Neural progenitor cell (in vitro differentiated cells): Measurements from ENCODE around the gene RPS6KA2. TPM values are rescaled to one million over a fixed set of nuclear protein-coding genes. Genes with fewer than 3 reads are reported as not detected.

Experiments used
- DNase-seq: peaks from one replicate; pipeline ENCODE4 v3.0.0-alpha.2; 2016; ENCODE audit warnings: low spot score
- H2AFZ ChIP-seq: fragments of 200-600 bp; sonication (generic); replicated peaks from 2 replicates; pipeline ENCODE4 v1.6.1; 2016; ENCODE audit warnings: antibody characterized with exemption
- H3F3A ChIP-seq: fragments of 200-600 bp; sonication (generic); 2 replicates; pipeline ENCODE4 v1.6.1; 2016; ENCODE audit warnings: antibody characterized with exemption, low read depth
- H3K27ac ChIP-seq: fragments of 200-600 bp; sonication (generic); 2 replicates; pipeline ENCODE4 v1.5.1; 2016; ENCODE audit warnings: mild to moderate bottlenecking
- H3K27me3 ChIP-seq: fragments of 200-600 bp; sonication (generic); 2 replicates; pipeline ENCODE4 v1.6.1; 2016; ENCODE audit warnings: mild to moderate bottlenecking, moderate library complexity
- H3K36me3 ChIP-seq: fragments of 200-600 bp; sonication (generic); 2 replicates; pipeline ENCODE4 v1.5.1; 2016
- H3K4me1 ChIP-seq: fragments of 200-600 bp; sonication (generic); 2 replicates; pipeline ENCODE4 v1.6.1; 2016; ENCODE audit warnings: mixed run types
- H3K4me2 ChIP-seq: fragments of 200-600 bp; sonication (generic); 2 replicates; pipeline ENCODE4 v1.6.1; 2016
- H3K4me3 ChIP-seq: fragments of 200-600 bp; sonication (generic); 2 replicates; pipeline ENCODE4 v1.5.1; 2016
- H3K79me2 ChIP-seq: fragments of 200-600 bp; sonication (generic); 2 replicates; pipeline ENCODE4 v1.6.1; 2016; ENCODE audit warnings: low read depth
- H3K9ac ChIP-seq: fragments of 200-600 bp; sonication (generic); 2 replicates; pipeline ENCODE4 v1.6.1; 2016
- H3K9me3 ChIP-seq: fragments of 200-600 bp; sonication (generic); 2 replicates; pipeline ENCODE4 v1.5.1; 2016; ENCODE audit warnings: low read depth
- H4K20me1 ChIP-seq: fragments of 200-600 bp; sonication (generic); 2 replicates; pipeline ENCODE4 v1.6.1; 2016; ENCODE audit warnings: low read depth
- H3K27ac Mint-ChIP-seq: 3 replicates; pipeline ENCODE4 v1.8.0; 2021; ENCODE audit warnings: mixed read lengths
- H3K27me3 Mint-ChIP-seq: 2 replicates; pipeline ENCODE4 v1.8.0; 2022; ENCODE audit warnings: low read depth, mild to moderate bottlenecking, inconsistent platforms, moderate library complexity, mixed read lengths; ENCODE audit not compliant: insufficient read depth
- H3K36me3 Mint-ChIP-seq: 3 replicates; pipeline ENCODE4 v1.8.0; 2021; ENCODE audit warnings: mixed read lengths
- H3K4me1 Mint-ChIP-seq: 3 replicates; pipeline ENCODE4 v1.8.0; 2021; ENCODE audit warnings: mixed read lengths
- H3K4me3 Mint-ChIP-seq: 3 replicates; pipeline ENCODE4 v1.8.0; 2021; ENCODE audit warnings: mild to moderate bottlenecking, moderate library complexity, mixed read lengths
- H3K9me3 Mint-ChIP-seq: 3 replicates; pipeline ENCODE4 v1.8.0; 2020; ENCODE audit warnings: mixed read lengths
- EZH2 ChIP-seq: fragments of 200-600 bp; sonication (generic); IDR thresholded peaks from 2 replicates; pipeline ENCODE4 v1.6.1; 2017; ENCODE audit warnings: antibody characterized with exemption, mild to moderate bottlenecking, moderate library complexity
- EZH2phosphoT487 ChIP-seq: fragments of 200-600 bp; sonication (generic); IDR thresholded peaks from 2 replicates; pipeline ENCODE4 v1.6.1; 2017; ENCODE audit warnings: antibody characterized with exemption
- total RNA-seq: library from RNA; depleted of rRNA; stranded (reverse); fragments of >200 nt; gene quantifications from 2 replicates; pipeline ENCODE4 v1.2.3, GENCODE V29; 2015; ENCODE audit warnings: low replicate concordance
- TF ChIP-seq, protein P1 (sequence below): fragments of 200-600 bp; sonication (generic); IDR thresholded peaks from 2 replicates; pipeline ENCODE4 v1.5.1; 2017; ENCODE audit warnings: antibody characterized with exemption, mild to moderate bottlenecking

Gene RPS6KA2
- total RNA-seq, 1 donor from 2014 or later, result 8.2 TPM

DNA sequence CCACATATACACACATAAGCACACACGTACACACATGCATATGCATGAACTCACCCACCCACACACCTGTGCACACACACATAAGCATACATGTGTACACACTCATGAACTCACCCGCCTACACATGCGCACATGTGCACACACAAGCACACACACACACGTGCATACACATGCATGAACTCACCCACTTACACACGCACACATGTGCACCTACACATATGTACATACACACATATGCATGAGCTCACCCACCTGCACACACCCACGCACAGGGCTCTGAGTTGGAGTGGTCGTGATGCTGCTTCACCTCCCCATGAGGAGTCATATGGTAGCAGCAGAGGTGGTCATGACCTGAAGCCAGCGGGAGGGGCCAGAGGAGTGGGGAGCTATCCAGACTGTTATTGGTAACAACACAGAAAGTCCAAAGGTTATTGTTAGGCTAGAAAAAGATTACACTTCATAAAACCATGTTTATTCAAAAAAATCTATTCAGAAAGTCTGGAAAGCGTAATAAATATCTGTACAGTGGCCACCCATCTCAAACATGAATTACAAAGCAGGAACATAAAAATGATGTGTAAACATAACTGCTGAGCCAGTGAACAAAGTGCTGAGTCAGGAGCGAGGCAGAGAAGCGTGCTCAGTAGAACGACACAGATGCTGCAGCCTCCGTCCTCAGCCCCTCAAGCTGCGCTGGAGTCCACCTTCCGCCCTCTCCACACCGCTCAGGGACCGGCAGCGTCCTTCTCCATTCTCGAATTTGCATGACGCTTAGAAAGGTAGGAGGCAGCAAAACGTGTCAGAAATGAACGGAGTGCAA, 217.9 kb downstream of the RPS6KA2 start:
- TF ChIP-seq EZH2, result no peak
- TF ChIP-seq, protein P1, sequence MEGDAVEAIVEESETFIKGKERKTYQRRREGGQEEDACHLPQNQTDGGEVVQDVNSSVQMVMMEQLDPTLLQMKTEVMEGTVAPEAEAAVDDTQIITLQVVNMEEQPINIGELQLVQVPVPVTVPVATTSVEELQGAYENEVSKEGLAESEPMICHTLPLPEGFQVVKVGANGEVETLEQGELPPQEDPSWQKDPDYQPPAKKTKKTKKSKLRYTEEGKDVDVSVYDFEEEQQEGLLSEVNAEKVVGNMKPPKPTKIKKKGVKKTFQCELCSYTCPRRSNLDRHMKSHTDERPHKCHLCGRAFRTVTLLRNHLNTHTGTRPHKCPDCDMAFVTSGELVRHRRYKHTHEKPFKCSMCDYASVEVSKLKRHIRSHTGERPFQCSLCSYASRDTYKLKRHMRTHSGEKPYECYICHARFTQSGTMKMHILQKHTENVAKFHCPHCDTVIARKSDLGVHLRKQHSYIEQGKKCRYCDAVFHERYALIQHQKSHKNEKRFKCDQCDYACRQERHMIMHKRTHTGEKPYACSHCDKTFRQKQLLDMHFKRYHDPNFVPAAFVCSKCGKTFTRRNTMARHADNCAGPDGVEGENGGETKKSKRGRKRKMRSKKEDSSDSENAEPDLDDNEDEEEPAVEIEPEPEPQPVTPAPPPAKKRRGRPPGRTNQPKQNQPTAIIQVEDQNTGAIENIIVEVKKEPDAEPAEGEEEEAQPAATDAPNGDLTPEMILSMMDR, result no peak
- no peak for TF ChIP-seq EZH2phosphoT487
- no peak overlapping the region for H2AFZ ChIP-seq
- no peak overlapping the region for H3K4me2 ChIP-seq
- no peaks in the 10 kb centered on the region for H3F3A ChIP-seq
- no peaks in the 10 kb centered on the region for H3K9me3 Mint-ChIP-seq
- H3K27me3 ChIP-seq, result no peaks in the 10 kb centered on the region
- H3K9ac ChIP-seq, result no peak overlapping the region
- peaks cover 2% of the 10 kb centered on the region for H3K36me3 Mint-ChIP-seq
- H3K4me1 Mint-ChIP-seq, result peaks cover 15% of the 10 kb centered on the region
- peaks cover 4% of the 10 kb centered on the region for H3K27me3 Mint-ChIP-seq
- H3K4me1 ChIP-seq, result no peaks in the 10 kb centered on the region
- H4K20me1 ChIP-seq, result no peaks in the 10 kb centered on the region
- DNase-seq, result no peak
- H3K79me2 ChIP-seq, result no peaks in the 10 kb centered on the region
- no peaks in the 10 kb centered on the region for H3K36me3 ChIP-seq
- no peak overlapping the region for H3K4me3 Mint-ChIP-seq
- no peak overlapping the region for H3K27ac Mint-ChIP-seq
- no peak overlapping the region for H3K27ac ChIP-seq
- no peak overlapping the region for H3K4me3 ChIP-seq
- no peaks in the 10 kb centered on the region for H3K9me3 ChIP-seq

DNA sequence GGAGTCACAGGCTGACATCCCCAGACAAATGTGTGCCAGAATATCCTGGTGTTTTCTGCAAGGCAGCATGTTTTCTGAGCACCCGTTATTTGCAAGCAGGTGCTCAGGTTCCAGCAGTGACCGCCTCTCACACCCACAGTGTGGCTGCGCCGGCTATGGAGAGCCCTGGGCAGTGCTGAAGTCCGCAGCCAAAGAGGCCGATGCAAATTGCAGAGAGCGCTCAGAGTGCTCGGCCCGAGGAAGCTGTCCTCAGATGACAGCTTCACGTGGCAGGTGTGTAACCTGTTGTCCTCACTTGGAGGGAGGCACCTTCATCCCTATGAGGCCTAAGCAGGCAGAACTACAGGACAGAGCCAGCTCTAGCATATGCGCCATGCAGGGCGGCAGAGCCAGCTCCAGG, 220.9 kb downstream of the RPS6KA2 start:
- Histone ChIP-seq H3K27me3 (no peaks in the 10 kb centered on the region), H4K20me1 (no peaks in the 10 kb centered on the region), H3K79me2 (no peaks in the 10 kb centered on the region), H3K4me3 (no peak overlapping the region), H3K9me3 (no peaks in the 10 kb centered on the region), H3K9ac (no peak overlapping the region), H3K4me1 (no peaks in the 10 kb centered on the region), H3K27ac (no peak overlapping the region), H2AFZ (no peak overlapping the region), H3F3A (no peaks in the 10 kb centered on the region), H3K36me3 (no peaks in the 10 kb centered on the region), H3K4me2 (no peak overlapping the region)
- Mint-ChIP-seq H3K27me3 (peaks cover 6% of the 10 kb centered on the region), H3K9me3 (no peaks in the 10 kb centered on the region), H3K36me3 (no peaks in the 10 kb centered on the region), H3K4me3 (no peak overlapping the region), H3K4me1 (peaks cover 19% of the 10 kb centered on the region), H3K27ac (no peak overlapping the region)
- DNase-seq, result no peak
- TF ChIP-seq EZH2phosphoT487, result no peak

DNA sequence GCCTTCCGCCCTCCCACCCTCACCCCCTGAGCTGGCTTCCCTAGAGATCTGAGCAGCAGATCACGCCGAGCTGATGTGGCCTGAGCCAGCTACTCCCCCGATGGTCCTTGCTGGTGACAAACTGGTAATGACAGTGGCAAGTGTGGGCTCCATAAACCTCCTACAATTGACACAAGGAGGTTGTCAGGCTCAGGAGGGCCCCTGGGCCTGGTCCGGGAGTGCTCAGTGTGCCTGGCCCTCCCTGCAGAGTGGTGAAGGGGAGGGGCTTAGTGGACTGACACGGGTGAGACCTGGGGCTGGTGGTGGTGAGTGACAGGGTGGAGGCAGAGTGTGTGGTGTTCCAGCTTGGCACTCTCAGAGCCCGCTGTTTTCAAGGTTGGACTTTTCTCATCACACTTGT, 221.7 kb downstream of the RPS6KA2 start:
- Histone ChIP-seq H3K79me2 (no peaks in the 10 kb centered on the region), H3K27ac (no peak overlapping the region), H3K4me1 (no peaks in the 10 kb centered on the region), H3K4me2 (no peak overlapping the region), H3K36me3 (no peaks in the 10 kb centered on the region), H3K4me3 (no peak overlapping the region), H4K20me1 (no peaks in the 10 kb centered on the region), H3K9ac (no peak overlapping the region), H2AFZ (no peak overlapping the region), H3K9me3 (no peaks in the 10 kb centered on the region), H3F3A (no peaks in the 10 kb centered on the region), H3K27me3 (no peaks in the 10 kb centered on the region)
- no peak for DNase-seq
- TF ChIP-seq, protein P1, result no peak
- TF ChIP-seq EZH2phosphoT487, result no peak
- no peak for TF ChIP-seq EZH2
- peaks cover 15% of the 10 kb centered on the region for H3K4me1 Mint-ChIP-seq
- no peak overlapping the region for H3K4me3 Mint-ChIP-seq
- H3K9me3 Mint-ChIP-seq, result no peaks in the 10 kb centered on the region
- no peak overlapping the region for H3K27ac Mint-ChIP-seq
- H3K36me3 Mint-ChIP-seq, result no peaks in the 10 kb centered on the region
- peaks cover 6% of the 10 kb centered on the region for H3K27me3 Mint-ChIP-seq

DNA sequence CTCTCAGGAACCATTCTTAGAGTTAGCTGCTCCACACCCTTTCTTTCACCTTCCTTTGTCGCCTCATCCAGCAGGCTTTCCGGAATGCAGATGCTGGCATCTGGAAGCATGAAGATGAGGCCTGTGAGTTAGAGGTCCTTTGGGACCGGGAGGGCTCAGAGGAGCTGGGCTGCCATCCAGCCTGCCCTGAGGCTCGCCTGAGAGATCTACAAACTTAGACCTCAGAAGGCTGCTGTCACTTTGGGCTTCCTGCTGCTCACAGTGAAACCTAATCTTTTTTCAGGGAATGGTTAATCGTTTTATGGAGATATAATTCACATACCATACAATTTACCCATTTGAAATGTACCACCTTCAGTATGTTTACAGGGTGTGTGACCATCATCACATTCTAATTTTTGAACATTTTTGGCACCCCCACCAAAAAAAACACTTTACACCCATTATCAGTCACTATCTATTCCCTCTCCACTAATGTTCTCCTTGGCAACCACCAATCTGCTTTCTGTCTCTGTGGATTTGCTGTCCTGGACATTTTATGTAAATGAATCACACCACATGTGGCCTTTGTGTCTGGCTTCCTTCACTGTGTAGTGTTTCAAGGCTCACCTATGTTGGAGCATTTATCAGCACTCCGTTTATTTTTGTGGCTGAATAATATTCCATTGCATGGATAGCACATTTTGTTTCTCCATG, 224.3 kb downstream of the RPS6KA2 start:
- no peaks in the 10 kb centered on the region for H4K20me1 ChIP-seq
- no peak overlapping the region for H3K4me3 ChIP-seq
- no peaks in the 10 kb centered on the region for H3K9me3 Mint-ChIP-seq
- no peak overlapping the region for H3K27ac Mint-ChIP-seq
- no peak overlapping the region for H3K27ac ChIP-seq
- H3K36me3 Mint-ChIP-seq, result no peaks in the 10 kb centered on the region
- H2AFZ ChIP-seq, result no peak overlapping the region
- H3K9ac ChIP-seq, result no peak overlapping the region
- no peak overlapping the region for H3K4me3 Mint-ChIP-seq
- no peak overlapping the region for H3K4me2 ChIP-seq
- peaks cover 8% of the 10 kb centered on the region for H3K4me1 Mint-ChIP-seq
- no peaks in the 10 kb centered on the region for H3K27me3 ChIP-seq
- no peaks in the 10 kb centered on the region for H3K9me3 ChIP-seq
- no peak for DNase-seq
- H3K4me1 ChIP-seq, result no peaks in the 10 kb centered on the region
- H3K36me3 ChIP-seq, result no peaks in the 10 kb centered on the region
- no peaks in the 10 kb centered on the region for H3F3A ChIP-seq
- TF ChIP-seq EZH2, result no peak
- no peak for TF ChIP-seq EZH2phosphoT487
- TF ChIP-seq, protein P1, result no peak
- peaks cover 6% of the 10 kb centered on the region for H3K27me3 Mint-ChIP-seq
- no peaks in the 10 kb centered on the region for H3K79me2 ChIP-seq
